GM21619 (cell line): Measurements from ENCODE around the gene GGTLC2.
"Not testable (repeated sequence)": the region's sequence is repeated elsewhere in the genome, so short reads cannot be mapped to it uniquely, and the experiment has no call there.

Experiments
- ATAC-seq: cut with Tn5 transposase; IDR thresholded peaks from one replicate; pipeline ENCODE4 v1.9.1; 2021; ENCODE audit not compliant: unreplicated experiment

The GGTLC2 gene

GRCh38 chr22:22636260-22636659 is 8.2 kb upstream of the GGTLC2 start:
- ATAC-seq: not testable (repeated sequence)

- not testable (repeated sequence) for ATAC-seq
Measured at GRCh38 chr22:22638313-22638712, 6.1 kb upstream of the GGTLC2 start.

- not testable (repeated sequence) for ATAC-seq
Measured at GRCh38 chr22:22642255-22642654, 2.2 kb upstream of the GGTLC2 start.

GRCh38 chr22:22645969-22646368 is 1.6 kb downstream of the GGTLC2 start:
- ATAC-seq: not testable (repeated sequence)

- ATAC-seq: not testable (repeated sequence)
Measured at GRCh38 chr22:22647952-22648351, 3.5 kb downstream of the GGTLC2 start.

GRCh38 chr22:22648863-22649536 is 4.6 kb downstream of the GGTLC2 start:
- ATAC-seq: not testable (repeated sequence)

GRCh38 chr22:22649761-22650160 is 5.3 kb downstream of the GGTLC2 start:
- ATAC-seq: not testable (repeated sequence)

GRCh38 chr22:22650398-22650797 is 6.0 kb downstream of the GGTLC2 start:
- ATAC-seq: not testable (repeated sequence)

GRCh38 chr22:22650803-22651515 is 6.5 kb downstream of the GGTLC2 start:
- not testable (repeated sequence) for ATAC-seq

- ATAC-seq: not testable (repeated sequence)
Measured at GRCh38 chr22:22651593-22651992, 7.2 kb downstream of the GGTLC2 start.

GRCh38 chr22:22652102-22652501 is 7.7 kb downstream of the GGTLC2 start:
- not testable (repeated sequence) for ATAC-seq

- not testable (repeated sequence) for ATAC-seq
Measured at GRCh38 chr22:22652573-22652972, 8.2 kb downstream of the GGTLC2 start.

GRCh38 chr22:22653677-22654381 is 9.4 kb downstream of the GGTLC2 start:
- ATAC-seq: not testable (repeated sequence)

- no peak for ATAC-seq
Measured at GRCh38 chr22:22655452-22656290, 11.3 kb downstream of the GGTLC2 start.

GRCh38 chr22:22657712-22658111 is 13.3 kb downstream of the GGTLC2 start:
- no peak for ATAC-seq

- no peak for ATAC-seq
Measured at GRCh38 chr22:22661275-22661674, 16.9 kb downstream of the GGTLC2 start.

- ATAC-seq: no peak
Measured at GRCh38 chr22:22662095-22662494, 17.7 kb downstream of the GGTLC2 start.

GRCh38 chr22:22663861-22664800 is 19.7 kb downstream of the GGTLC2 start:
- no peak for ATAC-seq

- no peak for ATAC-seq
Measured at GRCh38 chr22:22666307-22667091, 22.1 kb downstream of the GGTLC2 start.
